Measurements from ENCODE around the gene CLTC.

CLTC gene

GRCh38 chr17:59730268-59730834 is 110.7 kb downstream of the CLTC start:
- DNase-seq: no peak

DNA sequence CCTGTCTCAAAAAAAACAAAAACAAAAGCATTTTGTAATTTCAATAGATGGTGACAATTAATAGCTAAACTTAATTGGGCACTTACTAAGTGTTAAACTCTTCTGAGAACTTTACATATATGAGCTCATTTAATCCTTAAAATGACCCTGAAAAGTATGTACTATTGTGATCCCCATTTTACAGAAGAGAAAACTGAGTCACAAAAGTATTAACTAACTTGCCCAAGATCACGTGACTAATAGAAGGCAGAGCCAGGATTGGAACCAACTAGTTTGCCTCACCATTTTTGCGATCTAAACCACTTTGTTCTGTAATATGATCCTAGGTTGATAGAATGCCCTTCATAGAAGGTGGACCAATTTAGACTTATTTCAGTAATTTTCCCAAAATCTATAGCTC is 114.0 kb downstream of the CLTC start:
- no peak for DNase-seq

GRCh38 chr17:59734226-59734625 is 114.5 kb downstream of the CLTC start:
- no peak for DNase-seq

GRCh38 chr17:59737324-59737723 is 117.6 kb downstream of the CLTC start:
- no peak for DNase-seq

DNA sequence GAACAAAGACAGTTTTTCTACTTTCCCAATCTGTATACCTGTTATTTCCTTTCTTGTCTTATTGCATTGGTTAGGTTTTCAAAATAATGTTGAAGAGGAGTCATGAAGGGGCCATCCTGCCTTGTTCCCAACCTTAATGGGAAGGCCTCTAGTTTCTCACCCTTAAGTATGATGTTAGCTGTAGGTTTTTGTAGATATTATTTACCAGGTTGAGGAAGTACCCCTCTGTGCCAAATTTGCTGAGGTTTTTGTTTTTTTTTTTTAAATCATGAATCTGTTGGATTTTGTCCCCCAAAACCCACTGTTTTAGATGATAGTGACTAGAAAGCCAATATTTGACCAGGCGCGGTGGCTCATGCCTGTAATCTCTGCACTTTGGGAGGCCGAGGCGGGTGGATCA is 124.1 kb downstream of the CLTC start:
- DNase-seq: no peak

GRCh38 chr17:59745040-59745439 is 125.3 kb downstream of the CLTC start:
- DNase-seq: no peak

Data from NCI-H524 (cell line).